Measurements from ENCODE around the gene MEX3D.

GRCh38 chr19:1576242-1577089 lies 8.3 kb upstream of the MEX3D start:
- TF ChIP-seq TOX (CRISPR knock-in tag; IDR thresholded peaks at IDR 0.05; ENCODE audit: borderline replicate concordance) (no peak), ZFP30 (CRISPR knock-in tag; IDR thresholded peaks at IDR 0.05) (no peak)
